ENCODE results near the gene FBXL2.
A peak's percentile ranks its signal among the peaks of the same experiment; 100 is the strongest.

Gene FBXL2

GRCh38 chr3:33430061-33430460 is 152.8 kb downstream of the FBXL2 start:
- DNase-seq (ENCODE audit: low read depth) = no peak

- no peak for DNase-seq (ENCODE audit: low read depth)
These were observed 153.3 kb downstream of the FBXL2 start for GRCh38 chr3:33430571-33430970.

GRCh38 chr3:33433843-33434242 is 156.6 kb downstream of the FBXL2 start:
- peak; percentile 32 for DNase-seq (ENCODE audit: low read depth)

All from iris pigment epithelial cell (primary cell).